SIG-M5 treated with dmso at 0.1 percent for 504 hours (cell line): Measurements from ENCODE around the gene KIZ.

Source experiments
- DNase-seq: peaks from one replicate; lab custom pipeline; 2025; ENCODE audit not compliant: unreplicated experiment; lab: John Stamatoyannopoulos, UW

Gene KIZ

DNA sequence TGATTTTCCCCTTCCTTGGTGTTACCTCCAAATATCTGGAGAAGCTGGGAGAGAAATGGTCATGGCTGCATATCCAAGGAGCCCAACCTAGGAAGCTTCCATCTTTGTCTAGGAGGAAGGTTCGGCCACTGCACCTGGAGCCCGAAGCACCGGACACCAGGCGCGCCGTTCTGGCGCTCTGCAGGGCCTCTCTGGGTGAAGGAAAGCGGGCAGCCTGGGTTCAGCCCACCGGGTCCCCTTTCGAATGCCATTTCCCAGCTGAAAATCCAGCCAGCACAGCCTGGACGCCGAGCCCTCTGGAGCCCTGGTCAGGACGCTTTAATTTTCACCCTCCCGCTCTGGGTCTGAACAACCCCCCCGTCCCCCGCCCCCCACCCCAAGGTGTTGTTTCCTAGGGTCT is 21.0 kb upstream of the KIZ start:
- no peak for DNase-seq

DNA sequence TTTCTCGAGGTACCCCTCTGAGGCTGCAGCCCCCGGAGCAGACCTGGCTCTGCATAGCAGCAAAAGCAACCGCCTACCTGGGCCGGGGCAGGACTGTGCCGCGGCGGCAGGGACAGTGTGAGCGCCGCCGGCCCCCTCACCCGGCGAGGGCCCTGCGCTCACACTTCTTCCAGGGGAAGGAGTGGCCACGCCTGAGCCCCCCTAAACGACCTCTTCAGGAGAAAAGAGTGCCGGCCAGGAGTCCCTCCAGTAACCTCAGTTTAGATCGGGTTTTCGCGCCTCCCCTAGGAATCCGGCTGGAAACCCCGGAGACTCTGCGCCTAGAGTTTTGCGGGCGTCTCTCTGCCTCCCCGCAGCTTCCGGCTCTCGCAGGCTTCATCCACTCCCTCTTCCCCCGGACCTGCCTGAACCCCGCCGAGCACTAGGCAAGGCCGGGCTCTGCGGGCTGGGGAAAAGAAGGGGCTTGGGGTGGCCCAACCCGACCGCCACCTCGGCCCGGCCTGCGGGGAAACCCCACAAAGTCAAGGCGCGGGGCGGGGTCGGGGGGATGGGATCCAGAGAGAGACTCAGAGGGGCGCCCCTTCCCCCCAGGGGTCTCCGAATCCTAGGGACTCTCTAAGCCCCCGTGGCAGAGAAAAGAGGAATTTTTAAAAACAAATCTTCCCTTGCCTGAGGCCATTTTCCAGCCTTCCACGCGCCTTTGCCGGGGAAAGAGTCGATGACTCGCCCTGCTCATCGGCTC is 20.3 kb upstream of the KIZ start:
- DNase-seq: no peak

DNA sequence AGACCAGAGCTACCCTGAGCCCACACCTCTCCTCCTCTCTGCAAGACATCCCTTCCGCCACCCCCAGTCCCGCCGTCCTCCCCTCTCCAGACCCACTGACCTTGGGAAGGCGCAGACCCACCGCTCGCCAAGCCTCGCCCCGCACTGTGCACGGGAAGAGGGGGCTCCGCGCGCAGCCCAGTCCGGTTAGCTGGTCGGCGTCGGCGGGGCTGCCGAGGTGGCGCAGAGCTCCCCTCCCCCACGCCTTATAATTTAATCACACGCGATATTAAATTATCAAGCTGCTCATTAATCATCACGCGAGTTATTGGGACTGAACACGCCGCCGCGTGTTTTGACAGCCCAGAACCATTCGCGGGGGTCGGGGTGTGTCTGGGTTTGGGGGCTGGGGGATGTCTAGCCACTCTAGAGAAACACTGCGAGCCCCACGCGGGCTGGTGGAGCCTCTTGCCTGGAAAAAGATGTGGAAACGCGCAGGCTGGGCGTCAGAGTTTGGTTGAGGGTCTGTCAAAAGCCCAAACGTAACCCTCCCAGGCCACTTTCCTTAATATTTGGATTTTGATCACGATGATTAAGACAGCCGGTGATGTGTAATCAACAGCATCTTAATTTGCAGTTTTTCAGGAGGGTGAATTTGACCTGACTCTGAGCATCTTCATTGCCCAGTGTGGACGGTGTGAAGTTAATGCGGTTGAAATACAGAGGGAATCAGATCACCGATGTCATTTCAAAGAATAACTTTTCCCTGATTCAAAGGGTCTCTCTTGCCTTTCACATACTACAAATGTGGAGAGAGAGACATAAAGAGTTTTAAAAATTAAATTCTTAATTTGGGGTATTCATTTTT is 19.5 kb upstream of the KIZ start, which contains the start of gene LINC00237:
TSS of gene LINC00237 (minus strand) at position 188 of the 847 bp plus-strand sequence.
- DNase-seq: no peak

DNA sequence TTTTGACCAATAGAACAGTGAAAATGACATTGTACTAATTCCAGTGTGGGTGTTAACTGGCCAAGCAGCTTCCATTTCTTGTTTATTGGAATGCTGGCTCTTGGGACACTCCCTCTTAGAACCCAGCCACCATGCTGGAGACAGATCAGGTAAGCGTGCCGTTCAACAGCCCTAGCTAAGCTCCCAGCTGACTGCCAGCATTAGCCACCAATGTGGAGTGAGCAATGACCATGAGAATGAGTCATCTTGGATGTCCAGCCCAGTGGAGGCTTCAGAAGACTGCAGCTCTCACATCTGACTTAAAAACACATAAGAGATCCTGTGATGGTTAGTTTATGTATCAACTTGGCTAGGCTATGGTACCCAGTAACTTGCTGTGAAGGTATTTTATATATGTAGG is 16.7 kb upstream of the KIZ start:
- no peak for DNase-seq

DNA sequence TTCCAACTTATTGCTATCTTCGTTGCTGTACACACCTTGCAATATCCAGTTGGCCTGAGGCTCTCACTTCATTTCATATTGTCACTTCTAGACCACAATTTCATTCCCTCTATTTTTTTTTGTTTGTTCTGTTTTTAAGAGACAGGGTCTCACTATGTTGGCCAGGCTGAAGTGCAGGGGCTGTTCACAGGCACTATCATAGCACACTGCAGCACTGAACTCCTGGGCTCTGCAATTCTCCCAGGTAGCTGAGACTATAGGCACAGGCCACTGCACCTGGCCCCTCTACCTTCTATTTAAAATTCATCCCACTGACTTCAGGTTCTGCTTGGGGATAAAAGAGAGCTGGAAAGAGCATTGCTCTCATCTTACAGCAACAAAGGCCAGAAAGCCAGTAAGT is 15.1 kb upstream of the KIZ start:
- DNase-seq: no peak

DNA sequence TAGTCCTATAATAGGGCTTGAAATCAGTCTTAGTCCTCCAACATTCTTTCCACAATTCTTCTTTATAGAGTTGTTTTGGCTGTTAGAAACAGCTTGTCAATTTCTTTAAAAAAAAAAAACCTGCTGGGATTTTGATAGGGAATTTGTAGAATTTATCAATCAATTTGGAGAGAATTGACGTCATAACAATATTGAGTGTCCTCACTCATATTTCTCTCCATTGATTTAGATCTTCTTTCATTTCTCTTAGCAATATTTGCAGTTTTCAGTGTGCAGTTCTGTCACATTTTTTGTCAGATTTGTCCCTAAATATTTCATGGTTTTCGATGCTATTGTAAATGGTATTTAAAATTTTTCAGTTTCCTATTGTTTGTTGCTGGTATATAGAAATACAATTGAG is 14.5 kb upstream of the KIZ start:
- DNase-seq: no peak

DNA sequence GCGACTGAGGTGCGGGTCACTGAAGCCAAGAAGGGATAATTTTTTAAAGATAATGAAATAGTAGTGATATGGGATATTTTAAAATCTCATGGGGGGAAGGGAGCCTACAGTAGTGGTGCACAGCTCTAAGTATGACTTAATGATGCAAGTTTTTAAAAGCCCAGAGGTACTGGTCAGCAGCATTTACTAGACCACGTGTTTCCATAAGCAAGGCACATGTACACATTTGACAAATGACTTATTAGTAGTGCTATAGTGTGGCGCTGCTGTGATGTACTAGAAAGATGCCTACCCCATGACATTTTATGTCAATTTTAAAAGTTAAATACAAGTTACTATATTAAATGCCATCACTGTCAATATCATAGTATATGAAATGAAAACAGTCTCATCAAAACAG is 12.2 kb upstream of the KIZ start:
- DNase-seq: no peak

DNA sequence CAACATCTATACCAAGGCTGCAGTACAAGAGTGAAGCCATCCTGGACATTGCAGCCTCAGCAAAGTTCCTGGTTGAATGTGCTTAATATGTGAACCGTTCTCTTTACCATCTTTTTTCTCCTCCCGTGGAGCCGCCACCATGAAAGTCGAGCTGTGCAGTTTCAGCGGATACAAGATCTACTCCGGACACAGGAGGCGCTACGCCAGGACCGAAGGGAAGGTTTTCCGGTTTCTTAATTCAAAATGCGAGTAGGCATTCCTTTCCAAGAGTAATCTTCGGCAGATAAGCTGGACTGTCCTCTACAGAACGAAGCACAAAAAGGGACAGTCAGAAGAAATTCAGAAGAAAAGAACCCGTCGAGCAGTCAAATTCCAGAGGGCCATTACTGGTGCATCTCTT is 11.3 kb upstream of the KIZ start:
- DNase-seq: no peak

DNA sequence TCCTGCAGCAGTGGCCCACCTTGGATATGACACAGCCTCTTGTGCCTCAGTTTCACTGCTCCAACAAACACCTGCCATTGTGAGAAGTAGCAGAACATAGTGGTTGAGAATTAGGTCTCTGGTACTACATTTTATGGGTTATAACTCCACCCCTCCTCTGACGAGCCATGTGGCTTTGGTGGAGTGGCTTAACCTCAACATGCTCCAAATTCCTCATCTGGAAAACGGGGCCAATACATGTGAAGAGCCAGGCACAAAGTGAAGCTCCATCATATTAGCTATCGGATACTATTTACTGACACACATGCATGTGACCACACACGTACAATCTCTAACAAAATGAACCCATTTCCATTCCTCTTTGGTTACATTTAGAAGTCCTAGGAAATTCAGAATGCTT is 8.4 kb upstream of the KIZ start:
- DNase-seq: no peak

DNA sequence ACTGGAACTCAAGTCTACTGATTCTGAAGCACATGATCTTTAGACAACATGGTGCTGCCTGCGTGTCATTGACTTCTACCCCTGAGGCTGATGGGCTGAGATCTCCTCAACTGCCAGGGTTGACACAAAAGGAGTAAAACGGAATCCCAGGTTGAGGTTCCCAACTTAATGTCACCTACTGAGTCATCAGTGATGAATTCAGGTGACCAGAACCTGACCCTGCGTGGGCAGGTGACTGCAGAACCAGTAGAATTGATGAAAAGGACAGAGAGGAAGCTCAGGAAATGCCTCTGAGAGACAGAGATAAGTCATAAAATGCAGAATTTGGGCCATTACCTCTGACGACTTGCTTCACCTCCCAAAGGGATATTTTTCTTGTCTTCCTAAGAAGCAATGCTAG is 7.7 kb upstream of the KIZ start:
- DNase-seq: no peak

DNA sequence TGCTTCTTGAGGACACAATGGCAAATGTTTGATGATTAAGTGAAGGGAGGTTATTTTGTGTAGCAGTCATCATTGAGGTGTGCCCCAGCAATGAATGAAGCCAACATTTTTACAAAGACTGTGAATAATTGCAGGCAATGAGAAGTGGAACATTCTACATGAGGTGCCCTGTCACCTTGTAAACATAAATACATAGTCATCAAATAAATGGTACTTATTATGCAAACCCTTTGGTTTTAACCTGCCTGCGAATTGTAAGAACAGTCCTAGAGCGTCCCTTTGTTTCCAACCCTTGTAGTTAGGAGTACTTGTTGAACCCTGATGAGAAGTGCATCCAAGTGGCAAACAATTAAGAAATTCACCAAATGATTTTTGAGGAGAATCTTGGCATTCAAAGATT is 7.1 kb upstream of the KIZ start:
- no peak for DNase-seq

DNA sequence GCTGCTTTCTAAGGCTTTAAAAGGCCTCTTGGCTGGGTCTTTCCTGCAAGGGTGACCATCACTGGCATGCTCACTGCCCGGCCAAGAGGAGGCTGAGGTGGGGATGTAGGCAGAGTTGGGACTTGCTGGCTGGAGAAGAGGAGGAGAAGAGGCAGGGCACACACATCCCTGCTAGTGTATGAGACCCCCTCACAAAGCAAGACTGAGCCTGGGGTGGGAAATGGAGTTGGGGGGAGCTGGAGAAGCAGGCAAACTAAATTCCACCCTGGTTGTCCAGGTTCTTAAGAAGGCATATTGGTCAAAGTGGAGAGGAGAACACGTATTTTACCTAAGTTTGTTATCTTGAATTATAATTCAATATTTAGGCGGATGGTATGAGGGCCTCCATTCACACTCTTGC is 1.7 kb upstream of the KIZ start:
- no peak for DNase-seq

DNA sequence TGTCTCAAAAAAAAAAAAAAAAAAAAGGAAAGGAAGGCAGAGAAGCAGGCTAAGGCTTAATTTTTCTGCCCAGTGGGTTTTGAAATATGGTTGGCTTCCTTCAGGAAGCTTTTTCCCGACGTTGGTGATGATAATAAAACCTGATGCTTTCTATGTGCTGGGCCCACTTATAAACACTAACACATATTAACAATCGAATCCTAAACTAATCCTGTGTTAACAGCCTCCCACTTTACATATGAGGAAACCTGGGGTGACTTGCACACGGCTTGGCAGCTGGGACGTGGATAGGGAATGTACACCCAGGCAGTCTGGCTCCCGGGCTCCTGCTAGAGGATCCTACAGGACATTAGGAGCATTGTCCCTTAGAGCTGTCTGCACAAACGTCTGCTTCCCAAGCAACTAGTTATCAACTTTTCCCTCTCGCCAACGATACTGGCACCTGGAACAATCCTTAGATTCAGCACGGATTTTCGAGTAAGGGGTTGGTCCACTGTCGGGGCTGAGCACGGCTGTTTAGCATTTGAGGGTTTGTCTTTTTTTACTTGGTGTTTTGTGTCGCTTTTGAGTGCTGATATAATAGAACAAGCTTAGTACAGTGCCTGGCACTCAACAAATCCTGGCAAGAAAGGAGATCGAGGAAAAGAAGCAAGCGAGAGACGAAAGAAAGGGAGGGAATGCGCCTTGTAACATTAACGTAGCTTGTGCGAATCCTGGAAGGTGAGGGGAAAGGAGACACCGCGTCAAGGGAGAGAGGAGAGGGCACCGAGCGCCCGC is 622 bp upstream of the KIZ start:
- DNase-seq: peak; percentile 60

DNA sequence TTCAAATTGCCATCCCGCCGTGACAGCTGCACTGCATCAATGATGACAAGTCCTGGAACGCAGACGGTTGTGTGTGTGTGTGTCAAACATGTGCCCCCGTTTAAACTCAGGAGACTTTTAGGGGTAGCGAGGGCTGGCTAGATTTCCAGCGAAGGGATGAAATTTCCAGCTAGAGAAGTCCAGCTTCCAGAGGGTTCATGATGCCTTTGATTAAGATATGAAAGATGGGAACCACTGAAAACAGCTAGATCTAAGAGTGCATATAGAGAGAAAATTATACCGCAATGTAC is 644 bp downstream of the KIZ start:
- DNase-seq: no peak

DNA sequence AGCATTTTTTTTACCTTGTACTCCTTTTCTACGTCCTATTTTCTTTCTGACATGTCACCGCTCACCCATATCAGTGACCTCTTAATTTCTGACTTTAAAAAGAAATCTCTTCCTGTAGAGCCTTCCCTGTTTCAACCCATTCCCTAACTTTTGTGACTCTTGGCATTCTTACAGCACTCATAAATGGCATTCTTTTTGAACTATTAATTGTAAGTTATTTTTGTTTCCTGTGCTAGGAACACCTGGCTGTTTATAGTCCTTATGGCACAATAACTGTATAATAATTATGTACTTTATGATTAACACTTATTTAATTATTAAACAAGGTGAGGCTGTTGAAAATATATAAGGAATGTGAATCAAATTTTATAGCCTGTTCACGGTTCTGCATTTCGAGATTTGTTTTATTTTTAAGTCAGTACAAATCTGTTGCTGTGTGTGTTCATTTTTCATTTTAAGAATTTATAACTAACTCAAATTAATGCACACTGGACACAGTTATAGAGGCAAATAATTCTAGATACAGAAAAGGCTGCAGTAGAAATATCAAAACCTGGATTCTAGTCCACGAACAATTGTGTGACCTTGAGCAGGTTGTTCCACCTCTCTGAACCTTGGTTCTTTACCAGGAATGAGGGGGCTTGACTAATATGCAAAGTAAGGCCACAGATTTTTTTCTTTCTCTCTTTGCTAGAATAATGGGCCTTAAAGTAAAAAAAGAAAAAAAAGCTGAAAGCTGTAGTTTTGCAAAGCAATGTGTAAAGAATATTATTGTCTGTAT is 1.5 kb downstream of the KIZ start:
- no peak for DNase-seq

DNA sequence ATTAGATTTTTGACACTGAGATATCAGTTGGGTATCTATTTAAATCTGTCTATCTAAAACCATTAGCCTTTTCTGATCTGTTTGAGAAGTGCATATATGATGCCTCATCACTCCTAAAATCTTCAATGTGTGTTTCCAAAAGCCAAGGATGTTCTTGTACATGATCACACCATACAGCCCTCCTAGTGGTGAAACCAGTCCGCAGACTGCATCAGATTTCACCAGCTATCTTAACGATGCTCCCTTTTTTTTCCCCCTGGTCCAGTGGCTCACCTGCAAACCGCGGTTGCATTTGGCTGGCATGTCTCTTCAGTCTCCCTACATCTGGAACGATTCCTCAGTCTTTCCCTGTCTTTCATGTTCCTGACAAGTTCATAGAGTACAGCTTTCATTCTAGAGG is 4.0 kb downstream of the KIZ start:
- no peak for DNase-seq

DNA sequence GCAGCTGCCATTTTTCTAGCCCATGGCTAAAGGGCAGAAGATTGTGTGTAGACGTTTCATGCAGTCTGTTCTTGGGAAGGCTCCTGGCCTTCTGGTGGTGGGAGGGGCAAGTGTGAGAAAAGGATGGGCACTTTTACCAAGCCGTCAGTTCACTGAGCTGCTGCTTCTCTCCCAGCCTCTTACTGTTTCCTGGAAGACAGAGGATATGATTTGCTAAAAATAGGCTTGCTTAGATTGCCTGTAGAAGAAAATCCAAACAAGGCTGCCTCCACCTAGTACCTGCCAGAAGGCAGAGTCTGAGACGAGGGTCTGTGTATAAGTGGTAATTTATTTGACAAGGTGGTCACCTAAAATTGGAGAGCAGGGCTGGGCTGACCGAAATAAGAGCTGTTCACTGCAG is 7.5 kb downstream of the KIZ start:
- DNase-seq: no peak

DNA sequence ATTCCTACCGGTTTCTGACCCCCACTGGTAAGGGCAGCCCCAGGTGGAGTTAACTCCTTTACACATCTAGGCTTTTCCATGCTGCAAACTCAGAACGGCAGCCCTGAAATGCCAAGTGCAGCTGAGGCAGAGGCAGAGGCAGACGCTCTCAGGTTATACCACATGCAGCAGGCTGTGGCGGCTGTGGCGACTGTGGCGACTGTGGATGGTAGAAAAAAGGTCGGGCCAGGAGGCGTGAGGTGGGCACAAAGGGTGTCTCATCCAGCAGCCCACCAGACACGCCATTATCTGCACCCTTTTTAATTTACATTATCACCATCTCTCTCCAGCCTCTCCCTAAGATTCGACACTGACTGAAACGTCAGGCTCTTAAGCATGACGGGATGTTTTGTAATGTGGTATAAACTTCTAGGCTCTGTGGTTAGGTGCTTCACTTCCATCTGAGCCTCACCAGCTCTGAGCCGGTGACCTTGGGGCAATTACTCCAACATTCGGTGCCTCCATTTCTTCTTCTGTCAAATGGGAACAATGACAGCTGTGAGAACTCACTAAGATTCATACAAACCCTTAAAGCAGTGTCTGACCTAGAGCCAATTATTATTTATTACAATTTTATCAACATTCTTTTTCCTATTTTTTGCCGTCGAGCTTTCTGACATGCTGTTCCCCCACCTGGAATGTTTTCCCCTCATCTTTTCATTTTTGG is 8.2 kb downstream of the KIZ start:
- DNase-seq: no peak

DNA sequence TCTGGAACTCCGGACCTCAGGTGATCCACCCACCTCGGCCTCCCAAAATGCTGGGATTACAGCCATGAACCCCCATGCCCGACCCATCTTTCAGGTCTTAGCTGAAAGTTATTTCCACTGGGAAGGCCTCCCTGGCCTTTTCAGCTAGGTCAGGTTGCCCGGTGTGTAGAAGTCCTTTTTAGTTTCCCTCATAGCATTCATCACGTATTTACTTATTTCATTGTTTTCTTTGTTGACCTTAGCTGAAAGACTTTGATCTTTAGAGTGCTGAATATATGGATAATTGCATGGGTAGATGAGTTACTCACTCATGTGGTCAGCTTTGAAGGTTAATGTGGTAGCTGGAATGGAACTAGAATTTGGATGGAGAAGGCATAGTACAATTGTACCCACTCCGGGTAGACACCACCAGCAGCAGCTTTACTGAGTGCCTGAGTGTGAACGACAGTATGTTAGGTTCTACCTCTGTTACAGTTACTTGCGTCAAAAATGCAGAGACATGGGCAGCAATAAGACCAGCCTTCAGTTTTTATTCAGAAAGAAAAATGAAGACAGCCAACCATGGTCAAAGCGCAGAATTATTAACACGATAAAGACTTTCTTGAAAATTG is 9.1 kb downstream of the KIZ start:
- no peak for DNase-seq

DNA sequence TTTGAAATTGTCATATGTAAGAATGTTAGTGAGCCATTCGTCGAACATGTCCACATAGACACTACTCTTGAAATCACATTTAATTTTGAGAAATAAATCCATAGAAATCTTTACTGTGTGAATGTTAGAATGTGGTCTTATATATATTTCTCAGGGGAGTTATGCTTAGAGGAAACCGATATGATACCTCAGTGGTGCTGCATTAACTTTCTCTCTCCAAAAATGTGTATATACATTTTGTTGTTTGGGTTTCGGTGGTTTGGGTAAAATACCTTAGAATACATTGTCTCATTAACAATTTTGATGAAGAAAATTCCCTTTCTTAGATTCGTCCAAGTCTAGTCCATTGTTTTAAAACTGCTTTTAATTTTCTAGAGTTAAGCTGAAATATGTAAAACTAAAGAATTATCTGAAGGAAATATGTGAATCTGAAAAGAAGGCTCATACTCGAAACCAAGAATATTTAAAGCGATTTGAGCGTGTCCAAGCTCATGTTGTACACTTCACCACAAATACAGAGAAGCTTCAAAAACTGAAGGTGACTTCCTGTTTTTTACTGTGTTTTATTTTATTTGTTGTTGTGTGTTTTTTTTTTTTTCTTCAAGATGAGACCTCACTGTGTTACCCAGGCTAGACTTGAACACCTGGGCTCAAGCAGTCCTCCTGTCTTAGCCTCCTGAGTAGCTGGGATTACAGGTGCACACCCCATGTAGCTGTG is 10.3 kb downstream of the KIZ start:
- DNase-seq: no peak
